NCI-H2196 (cell line): ENCODE data around the gene BRD1.
A peak's percentile ranks its signal among the peaks of the same experiment; 100 is the strongest.

Experiments
- DNase-seq: peaks from one replicate; lab custom pipeline; 2025; ENCODE audit not compliant: unreplicated experiment; lab: John Stamatoyannopoulos, UW

Gene BRD1

DNA sequence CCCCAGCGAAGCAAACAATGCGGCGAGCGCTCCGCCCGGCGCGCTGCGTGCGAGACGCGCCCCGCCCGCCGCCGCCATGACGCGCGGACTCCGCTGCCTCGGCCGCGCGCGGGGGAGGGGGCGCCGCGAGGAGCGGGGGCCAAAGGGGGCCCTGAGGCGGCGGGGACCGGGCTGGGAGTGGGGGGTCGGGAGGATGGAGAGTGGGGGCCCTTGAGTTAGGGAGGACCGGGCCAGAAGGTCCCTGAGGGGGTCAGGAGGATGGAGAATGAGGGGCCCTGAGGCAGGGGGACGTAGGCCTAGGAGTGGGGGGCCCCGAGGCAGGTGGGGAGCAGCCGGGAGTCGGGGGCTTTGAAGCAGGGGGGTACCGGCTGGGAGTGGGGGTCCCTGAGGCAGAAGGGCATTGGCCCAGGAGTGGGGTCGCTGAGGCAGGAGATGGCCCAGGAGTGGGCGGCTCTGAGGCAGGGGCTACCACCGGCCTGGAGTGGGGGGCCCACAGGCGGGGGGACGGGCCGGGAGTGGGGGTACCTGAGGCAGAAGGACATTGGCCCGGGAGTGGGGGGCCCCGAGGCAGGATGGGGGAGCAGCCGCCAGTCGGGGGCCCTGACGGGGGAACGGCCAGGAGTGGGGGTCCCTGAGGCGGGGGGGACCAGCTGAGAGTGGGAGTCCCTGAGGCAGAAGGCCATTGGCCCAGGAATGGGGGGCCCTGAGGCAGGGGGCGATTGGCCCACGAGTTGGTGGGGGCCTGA is at the start of gene BRD1:
BRD1 (minus strand) TSS at position 21 of the 746 bp plus-strand sequence. CDS start 3,556 bp downstream, outside the sequence.
- peak; percentile 29 for DNase-seq

DNA sequence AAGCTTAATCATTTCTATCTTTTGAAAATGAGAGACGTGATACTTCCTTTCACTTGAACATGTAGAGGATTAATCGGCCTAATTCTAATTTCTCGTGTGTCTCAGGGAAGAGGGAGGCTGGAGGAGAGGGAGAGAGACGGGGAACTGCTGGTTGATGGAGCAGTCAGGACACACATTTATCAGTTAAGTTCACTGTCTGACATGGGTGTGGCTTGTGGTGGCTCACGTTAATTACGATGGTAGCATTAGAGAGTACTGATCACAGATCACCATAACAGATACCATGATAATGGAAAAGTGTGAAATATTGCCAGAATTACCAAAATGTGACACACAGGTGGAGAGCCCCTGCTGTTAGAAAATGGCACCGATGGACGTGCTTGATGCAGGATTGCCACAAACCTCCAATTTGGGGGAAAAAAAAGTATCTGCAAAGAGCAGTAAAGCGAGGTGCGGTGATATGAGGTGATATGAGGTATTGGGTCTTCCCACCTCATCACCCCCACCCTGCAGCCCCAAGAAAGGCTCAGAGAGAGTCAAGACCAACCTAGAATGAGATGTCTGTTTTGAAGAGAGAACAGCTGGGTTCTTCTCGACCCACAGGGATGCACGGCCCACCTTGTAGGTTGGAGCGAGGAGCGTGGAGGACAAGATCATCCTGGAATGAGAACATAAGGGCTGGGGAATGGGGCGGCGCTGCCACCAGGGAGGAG is 45.7 kb upstream of the BRD1 start:
- DNase-seq: no peak

DNA sequence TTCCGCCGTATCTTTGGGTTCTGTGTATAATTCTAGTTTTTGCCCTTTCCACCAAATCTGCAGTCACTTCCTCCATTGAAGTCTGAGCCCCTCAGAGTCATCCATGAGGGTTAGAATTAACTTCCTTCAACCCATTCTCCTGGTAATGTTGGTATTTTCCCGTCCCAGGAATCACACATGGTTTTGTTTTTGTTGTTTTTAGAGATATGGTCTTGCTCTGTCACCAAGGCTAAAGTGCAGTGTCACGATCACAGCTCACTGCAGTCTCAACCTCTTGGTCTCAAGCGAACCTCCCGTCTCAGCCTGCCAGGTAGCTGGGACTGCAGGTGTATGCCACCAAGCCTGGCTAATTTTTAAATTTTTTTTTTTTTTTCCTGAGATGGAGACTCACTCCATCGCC is 44.7 kb upstream of the BRD1 start:
- DNase-seq: no peak

DNA sequence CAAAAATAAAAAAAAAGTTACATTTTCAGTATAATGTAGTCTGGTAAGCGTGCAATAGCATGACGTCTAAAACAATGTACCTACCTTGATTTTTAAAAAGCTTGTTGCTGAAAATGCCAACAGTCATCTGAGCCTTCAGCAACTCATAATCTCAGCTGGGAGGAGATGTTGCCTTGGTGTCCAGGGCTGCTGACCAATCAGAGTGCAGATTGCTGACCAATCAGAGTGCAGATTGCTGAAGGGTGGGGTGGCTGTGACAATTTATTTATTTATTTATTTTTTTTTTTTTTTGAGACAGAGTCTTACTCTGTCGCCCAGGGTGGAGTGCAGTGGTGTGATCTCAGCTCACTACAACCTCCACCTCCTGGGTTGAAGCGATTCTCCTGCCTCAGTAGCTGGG is 43.8 kb upstream of the BRD1 start:
- no peak for DNase-seq

DNA sequence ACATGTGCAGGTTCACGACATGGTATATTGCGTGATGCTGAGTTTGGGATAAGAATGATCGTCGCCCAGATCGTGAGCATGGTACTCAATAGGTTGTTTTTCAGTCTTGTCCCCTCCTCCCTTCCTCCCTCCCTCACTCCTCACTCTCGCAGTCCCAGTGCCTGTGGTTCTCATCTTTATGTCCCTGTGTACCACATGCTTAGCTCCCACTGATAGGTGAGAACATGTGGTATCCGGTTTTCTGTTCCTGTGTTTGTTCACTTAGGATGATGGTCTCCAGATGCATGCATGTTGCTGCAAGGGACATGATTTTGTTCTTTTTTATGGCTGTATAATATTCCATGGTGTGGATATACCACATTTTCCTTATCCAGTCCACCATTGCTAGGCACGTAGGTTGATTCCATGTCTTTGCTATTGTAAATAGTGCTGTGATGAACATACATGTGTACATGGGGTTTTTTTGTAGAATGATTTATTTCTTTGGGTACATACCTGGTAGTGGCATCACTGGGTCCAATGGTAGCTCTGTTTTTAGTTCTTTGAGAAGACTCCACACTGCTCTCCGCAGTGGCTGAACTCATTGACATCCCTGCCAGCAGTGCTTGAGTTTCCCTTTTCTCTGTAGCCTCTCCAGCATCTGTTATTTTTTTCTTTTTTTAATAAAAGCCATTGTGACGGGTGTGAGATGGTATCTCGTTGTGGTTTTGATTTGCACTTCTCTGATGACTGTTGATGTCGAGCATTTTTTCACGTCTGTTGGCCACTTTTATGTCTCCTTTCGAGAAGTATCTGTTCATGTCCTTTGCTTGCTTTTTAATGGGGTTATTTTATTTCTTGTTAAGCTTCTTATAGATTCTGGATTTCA is 42.4 kb upstream of the BRD1 start:
- no peak for DNase-seq

DNA sequence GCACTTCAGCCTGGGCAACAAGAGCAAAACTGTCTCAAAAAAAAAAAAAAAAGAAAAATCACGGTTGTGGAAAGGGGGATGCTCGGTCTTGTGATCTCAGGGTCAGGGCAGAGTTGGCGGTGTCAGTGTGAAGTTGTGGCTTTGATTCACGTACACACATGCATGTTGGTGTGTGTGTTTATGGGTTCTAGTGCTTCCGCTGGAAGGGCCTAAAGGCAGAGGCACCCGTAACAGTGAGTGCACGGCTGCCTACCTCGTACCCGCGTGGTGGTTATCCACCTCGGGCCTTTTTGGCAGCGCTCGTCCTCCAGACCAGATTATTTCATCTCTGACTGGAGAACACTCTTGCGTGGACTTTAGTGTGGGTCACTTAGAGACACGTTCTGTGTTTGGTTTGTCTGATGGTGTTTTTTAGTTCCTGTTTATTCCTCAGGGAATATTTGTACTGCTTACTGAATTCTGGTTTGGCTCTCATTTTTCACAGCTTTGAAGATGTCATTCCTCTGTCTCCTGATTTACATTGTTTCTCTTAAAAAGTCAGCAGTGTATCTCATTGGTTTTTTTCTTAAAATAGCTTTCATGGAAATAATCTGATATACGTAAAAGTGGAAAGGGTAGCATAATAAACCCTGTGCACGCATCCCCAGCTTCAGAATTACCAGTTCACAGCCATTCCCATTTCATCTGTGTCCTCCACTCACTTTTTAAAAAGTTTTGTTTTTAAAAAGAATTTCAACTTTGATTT is 41.6 kb upstream of the BRD1 start:
- DNase-seq: no peak

DNA sequence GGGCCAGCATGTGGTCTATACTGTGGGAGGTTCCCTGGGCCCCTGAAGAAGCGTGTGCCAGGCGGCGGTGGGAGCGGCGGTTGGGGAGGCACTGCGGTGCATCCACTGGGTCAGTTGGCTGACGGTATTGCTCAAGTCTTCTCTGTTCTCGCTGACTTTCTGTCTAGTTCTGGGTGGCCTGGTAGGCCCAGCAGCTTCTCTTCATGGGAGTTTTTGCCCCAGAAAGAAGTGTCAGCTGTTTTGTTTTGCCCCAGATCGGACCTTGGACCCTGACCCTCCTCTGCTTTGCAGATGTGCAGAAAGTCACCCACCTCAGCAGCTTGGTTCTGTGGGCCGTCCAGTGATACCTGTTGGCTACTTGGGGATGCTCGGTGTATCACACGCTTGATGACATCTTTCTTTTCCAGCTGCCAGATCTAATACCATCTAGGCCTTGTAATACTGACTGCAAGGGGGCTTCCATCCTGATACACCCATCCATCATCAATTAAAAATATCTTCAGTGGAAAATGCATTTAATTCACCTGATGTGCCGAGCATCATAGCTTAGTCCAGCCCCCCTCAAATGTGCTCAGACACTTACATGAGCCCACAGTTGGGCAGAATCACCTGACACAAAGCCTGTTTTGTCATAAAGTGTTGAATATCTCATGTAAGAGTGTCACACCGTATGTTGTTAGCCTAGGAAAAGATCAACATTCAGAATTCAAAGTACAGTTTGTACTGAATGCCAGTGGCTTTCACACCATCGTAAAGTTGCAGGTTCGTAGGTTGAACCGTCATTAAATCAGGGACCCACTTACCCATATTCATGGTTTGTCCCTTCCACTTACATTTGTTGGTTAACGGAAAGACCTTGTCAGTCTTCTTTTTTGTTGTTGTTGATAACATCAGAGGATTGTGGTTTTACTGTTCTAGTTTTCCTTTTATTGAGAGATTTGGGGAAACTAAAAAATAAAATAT is 39.9 kb upstream of the BRD1 start:
- no peak for DNase-seq

DNA sequence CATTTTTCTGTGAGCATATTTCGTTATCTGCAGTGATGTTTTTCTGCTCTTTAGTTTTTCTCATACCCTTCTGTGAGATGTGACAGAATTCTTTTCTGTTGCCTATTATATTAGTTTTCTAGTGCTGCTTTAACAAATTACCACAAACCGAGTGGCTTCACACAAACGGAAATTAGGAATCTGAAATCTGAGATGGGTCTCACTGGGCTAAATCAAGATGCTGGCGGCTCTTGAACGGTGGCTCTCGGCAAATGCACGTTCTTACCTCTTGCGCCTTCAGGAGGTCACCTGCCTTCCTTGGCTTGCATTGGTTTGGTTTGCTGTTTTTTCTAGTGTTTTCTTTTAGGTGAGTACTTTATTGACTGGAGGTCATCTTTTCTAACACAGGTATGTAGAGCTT is 39.0 kb upstream of the BRD1 start:
- no peak for DNase-seq

DNA sequence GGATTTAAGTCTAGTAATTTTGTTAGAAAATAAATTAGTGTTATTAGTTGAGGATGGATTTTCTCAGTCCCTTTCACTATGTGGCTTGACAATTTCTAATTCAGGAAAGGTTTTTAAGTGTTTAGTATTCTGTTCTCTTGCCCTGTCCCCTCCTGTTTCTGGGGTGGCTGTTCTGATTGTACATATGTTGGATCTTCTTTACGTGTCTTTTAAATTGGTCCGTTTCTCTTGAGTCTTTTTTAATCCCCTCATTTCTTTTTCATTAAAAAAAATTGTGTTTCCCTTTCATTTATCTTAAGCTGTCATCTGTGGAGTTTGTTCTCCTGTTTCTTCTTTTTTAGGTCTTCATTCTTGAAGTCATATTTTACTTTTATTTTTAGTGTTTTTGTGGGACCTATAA is 38.5 kb upstream of the BRD1 start:
- no peak for DNase-seq

DNA sequence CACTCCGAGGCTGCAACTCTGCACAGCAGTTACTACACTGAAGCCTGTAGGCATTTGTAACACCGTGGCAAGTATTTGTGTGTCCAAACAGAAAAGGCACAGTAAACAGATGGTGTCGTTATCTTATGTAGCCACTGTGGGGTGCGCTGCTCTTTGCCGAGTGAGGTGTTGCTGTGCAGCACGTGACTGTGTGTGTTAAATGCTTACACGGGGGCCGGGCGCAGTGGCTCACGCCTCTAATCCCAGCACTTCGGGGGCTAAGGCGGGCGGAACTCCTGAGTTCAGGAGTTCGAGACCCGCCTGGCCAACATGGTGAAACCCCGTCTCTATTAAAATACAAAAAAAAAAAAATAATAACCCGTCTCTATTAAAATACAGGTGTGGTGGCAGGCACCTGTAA is 37.5 kb upstream of the BRD1 start:
- no peak for DNase-seq

DNA sequence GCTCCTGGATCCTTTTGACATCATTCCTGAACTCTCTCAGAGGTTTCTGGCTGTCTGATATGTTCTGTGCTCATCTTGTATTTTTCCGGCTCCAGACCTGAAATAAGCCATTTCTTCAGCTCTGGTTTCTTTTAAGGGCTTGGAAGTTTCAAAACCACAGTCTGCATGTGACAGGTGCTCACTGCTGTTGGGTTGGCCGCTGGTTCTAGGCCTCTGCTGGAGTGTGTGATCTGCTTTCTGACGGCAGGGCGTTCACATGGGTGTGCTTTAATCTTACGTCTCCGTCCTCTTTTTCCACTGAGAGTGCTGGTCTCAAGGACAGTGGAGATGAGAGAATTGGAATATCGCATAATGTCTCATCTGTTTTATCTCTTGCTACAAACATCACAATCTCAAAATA is 36.3 kb upstream of the BRD1 start:
- DNase-seq: no peak

DNA sequence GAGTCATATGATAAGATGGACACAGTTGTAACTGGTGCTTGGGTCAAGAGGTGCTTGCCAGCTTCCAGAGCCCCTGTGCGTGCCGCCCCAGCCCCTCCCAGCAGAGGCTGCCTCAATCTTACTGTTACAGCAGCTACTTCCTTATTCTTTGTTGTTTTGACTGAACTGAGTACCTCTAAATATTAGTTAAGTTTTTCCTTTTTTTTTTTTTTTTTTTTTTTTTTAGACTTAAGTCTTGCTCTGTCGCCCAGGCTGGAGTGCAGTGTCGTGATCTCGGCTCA is 34.8 kb upstream of the BRD1 start:
- DNase-seq: no peak

DNA sequence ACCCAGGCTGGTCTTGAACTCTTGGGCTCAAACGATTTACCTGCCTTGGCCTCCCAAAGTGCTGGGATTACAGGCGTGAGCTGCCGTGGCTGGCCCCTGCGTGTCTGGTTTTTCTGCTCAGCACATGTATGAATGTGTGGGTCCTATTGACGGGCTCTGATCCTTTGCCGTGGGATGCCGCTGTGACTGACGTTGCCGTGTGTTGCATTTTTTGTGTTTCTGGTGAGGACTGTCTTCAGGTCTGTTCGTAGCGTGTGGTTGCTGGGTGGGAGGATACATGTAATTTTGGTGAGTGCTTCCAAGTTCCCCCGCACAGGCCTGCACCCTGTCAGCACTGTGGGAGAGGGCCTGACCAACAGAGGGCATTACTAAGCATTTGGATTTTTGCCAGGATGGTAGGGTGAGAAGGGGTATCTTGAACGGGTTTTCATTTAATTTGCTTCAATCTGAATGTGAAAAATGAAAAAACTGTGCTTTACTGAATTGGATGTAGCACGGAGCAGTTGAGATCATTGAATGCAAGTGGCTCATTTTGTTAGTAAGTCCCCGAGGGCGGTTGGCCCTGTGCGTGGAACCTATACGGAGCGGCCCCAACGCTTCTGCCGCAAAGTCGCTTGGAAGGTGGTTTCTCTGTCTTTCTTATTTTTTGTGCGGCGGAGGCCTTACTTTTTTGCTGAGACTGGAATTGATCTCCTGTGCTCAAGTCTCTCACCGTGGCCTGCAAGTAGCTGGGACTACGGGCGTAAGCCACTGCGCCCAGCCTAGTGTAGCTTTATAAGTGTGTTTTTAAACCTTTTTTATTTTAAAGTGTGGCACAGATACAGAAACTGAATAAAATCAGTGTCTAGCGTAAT is 34.2 kb upstream of the BRD1 start:
- DNase-seq: no peak

DNA sequence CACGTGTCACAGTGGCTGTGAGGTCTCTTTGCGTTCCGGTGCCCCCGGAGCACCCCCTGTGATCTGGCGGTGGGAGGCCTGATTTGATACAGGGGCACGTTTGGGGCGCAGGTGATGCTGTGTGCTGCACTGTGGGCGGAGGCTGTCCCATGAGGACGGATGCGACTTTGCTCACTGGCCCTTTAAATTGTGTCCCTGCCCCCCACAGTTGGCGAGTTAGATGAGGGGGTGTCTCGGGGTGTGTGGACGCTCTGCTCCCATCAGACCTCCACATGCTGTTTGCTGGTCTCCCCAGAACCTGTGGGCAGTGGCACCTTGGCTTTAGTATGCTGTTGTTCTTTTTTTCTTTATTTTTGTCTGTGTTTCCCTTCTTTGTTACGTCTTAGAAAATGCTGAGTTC is 31.2 kb upstream of the BRD1 start:
- DNase-seq: no peak

DNA sequence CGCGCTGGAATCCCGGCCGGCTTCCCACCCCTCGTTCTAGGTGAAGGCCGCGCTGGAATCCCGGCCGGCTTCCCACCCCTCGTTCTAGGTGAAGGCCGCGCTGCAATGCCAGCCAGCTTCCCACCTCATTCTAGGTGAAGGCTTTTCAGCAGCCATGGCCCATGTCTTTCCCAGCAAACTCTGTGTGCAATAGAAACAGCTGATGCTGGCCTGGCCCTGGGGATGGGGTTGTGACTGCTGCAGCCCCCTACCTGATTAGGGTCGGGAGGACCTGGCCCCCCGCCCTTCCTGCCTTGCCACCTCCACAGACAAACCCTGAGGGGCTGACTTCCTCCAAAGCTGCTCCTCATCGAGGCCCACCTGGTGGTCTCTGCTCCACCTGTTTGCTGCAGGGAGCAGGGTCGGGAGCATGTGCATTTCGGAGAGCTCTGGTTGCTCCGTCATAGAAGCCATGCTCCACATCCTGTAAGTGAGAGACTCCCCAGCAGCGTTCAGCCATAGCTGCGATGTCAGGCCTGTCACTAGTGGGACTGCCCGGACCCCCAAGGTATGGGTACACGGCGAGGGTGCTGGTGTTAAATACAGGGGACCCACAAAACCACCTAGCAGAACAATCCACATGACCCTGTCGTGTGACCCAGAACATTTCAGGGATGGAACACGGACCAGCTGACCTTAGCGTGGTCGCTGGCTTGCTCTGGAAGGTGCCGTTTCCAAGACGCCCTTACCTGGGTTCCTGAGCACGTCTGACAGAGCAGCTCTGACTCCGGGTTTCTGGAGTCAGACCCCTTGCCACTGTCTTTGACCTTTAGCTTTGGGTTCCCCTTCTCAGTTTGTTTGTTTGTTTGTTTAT is 29.3 kb upstream of the BRD1 start:
- DNase-seq: no peak

DNA sequence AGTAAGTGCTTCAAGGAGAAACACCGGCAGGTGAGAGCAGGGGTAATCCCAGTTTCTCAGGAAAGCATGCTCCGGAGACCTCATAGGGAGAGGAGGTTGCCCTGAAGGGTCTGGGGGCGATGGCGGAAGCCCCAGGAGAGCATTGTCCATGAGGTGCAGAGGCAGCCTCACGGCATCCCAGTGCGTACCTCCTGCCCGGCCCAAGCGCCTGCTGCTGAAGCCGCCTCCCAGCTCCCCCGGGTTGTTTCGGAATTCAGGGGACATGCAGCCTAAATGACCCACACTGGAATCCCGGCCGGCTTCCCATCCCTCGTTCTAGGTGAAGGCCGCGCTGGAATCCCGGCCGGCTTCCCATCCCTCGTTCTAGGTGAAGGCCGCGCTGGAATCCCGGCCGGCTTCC is 28.7 kb upstream of the BRD1 start:
- no peak for DNase-seq

DNA sequence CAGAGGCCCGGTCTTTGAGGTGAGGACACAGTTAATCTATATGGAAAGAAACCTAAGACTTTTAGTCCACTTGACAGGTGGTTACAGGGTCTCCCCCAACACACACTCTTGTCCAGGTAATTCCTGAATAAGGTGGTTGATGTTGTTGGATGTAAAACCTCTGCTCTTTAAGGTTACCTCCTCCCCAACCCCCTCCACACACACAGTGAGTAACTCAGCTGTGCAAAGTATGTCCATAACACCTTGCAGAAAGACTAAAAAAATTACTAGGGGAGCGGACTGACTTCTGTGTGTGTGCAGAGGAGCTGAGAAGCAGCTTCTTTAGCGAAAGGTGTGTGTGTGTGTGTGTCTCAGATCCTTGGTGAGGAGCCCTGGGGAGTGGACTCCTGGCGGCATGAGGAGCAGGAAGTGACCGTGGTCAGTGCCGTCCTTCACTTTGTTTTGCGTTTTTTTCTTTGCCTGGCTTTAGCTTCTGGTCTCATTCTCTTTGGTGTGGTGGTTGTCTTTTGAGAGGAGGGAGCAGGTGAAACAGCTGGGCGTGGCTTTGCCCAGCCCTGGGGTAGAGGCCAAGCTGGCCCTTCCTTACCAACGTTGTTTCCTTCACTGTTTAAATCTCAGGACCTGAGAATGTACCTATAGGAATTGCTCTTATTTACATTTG is 27.7 kb upstream of the BRD1 start:
- DNase-seq: no peak
